GM19035 (cell line): ENCODE measurements around the gene SMIM22.

Experiments used
- ATAC-seq: cut with Tn5 transposase; IDR thresholded peaks from one replicate; pipeline ENCODE4 v1.9.1; 2021; ENCODE audit not compliant: unreplicated experiment

Gene SMIM22

GRCh38 chr16:4795828-4796572 is 831 bp downstream of the SMIM22 start:
- no peak for ATAC-seq

- ATAC-seq: no peak
Measured at GRCh38 chr16:4796982-4797804, 2.0 kb downstream of the SMIM22 start.

- ATAC-seq: no peak
Measured at GRCh38 chr16:4797805-4798252, 2.7 kb downstream of the SMIM22 start.

GRCh38 chr16:4798456-4798855 is 3.3 kb downstream of the SMIM22 start:
- ATAC-seq: no peak

GRCh38 chr16:4799171-4799855 is 4.1 kb downstream of the SMIM22 start:
- ATAC-seq: no peak

- ATAC-seq: no peak
Measured at GRCh38 chr16:4800290-4801041, 5.3 kb downstream of the SMIM22 start.

GRCh38 chr16:4801051-4801961 is 6.1 kb downstream of the SMIM22 start:
- no peak for ATAC-seq

GRCh38 chr16:4801962-4802658 is 6.9 kb downstream of the SMIM22 start, which contains the start of gene ROGDI:
Gene ROGDI, minus strand, starts transcription at chr16:4802633. Its CDS starts 62 bp downstream, at chr16:4802571.
- peak; percentile 53 for ATAC-seq

GRCh38 chr16:4802659-4803287 is 7.6 kb downstream of the SMIM22 start:
- ATAC-seq: peak; percentile 93

GRCh38 chr16:4803401-4803844 is 8.3 kb downstream of the SMIM22 start:
- no peak for ATAC-seq

GRCh38 chr16:4803898-4804762 is 9.0 kb downstream of the SMIM22 start:
- no peak for ATAC-seq

- ATAC-seq: no peak
Measured at GRCh38 chr16:4805231-4805630, 10.1 kb downstream of the SMIM22 start.

- no peak for ATAC-seq
Measured at GRCh38 chr16:4806280-4806679, 11.1 kb downstream of the SMIM22 start.

GRCh38 chr16:4811242-4811641 is 16.1 kb downstream of the SMIM22 start:
- ATAC-seq: no peak

GRCh38 chr16:4811773-4812172 is 16.6 kb downstream of the SMIM22 start:
- ATAC-seq: no peak

GRCh38 chr16:4813251-4814003 is 18.3 kb downstream of the SMIM22 start:
- no peak for ATAC-seq

- ATAC-seq: no peak
Measured at GRCh38 chr16:4814046-4814445, 18.9 kb downstream of the SMIM22 start.
